NCI-H774 (cell line): ENCODE measurements around the gene STUB1.

Source experiments
- DNase-seq: peaks from one replicate; lab custom pipeline; 2025; lab: John Stamatoyannopoulos, UW

The STUB1 gene

DNA sequence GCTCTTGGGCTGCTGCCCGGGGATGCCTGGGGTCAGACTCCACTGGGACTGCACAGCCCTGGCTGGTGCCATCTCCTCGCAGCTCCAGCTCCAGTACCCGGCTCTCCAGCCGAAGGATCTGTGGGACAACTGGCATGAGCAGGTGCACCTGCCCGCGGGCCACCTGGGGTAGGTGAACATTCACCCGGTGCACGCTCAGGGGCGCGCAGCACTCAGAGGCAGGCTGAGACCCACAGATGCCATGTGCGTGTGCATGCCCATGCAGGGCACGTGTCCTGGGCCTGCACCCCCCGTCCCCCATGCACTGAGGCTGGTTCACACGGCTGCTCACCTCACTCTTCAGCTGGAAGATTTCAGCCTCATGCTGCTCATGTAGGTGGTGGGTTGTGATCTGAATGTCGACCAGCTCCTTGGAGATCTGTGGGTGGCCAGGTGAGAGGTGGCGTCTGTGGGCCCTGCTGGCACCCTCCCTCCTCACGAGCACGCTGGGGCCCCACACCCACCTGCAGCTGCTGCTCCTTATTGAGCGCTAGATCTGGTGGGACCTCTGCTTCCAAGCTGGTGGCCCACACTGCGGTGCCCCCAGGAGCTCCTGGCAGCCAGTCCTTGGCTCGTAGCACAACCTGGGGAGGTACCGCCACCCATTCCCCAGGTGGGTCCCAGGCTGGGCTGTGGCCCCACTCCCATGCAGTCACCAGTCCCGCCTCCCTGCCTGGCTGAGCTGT, 45.4 kb downstream of the STUB1 start:
- DNase-seq: no peak

DNA sequence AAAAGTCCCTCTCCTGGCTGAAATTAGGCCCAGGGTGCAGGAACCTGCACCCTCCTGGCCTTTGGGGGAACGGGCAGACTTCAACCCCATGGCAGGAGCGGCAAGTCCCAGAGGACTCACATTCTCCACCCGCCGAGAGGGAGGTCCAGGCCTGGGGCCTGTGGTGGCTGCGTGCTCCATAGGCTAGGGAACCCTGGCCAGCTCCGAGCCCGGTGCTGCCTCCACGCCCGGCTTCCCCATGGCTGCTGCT, 45.9 kb downstream of the STUB1 start:
- no peak for DNase-seq

GRCh38 chr16:726438-727290, 46.5 kb downstream of the STUB1 start, which contains the start of the genes CCDC78 and HAGHL:
Gene CCDC78 (minus strand): TSS chr16:726443. CDS start chr16:726367, 76 bp downstream.
Gene HAGHL (plus strand): TSS chr16:727106. CDS start chr16:727510, 404 bp downstream.
- no peak for DNase-seq

GRCh38 chr16:727291-727977, 47.2 kb downstream of the STUB1 start:
- no peak for DNase-seq

GRCh38 chr16:728131-728889, 48.1 kb downstream of the STUB1 start:
- DNase-seq: peak; percentile 47

DNA sequence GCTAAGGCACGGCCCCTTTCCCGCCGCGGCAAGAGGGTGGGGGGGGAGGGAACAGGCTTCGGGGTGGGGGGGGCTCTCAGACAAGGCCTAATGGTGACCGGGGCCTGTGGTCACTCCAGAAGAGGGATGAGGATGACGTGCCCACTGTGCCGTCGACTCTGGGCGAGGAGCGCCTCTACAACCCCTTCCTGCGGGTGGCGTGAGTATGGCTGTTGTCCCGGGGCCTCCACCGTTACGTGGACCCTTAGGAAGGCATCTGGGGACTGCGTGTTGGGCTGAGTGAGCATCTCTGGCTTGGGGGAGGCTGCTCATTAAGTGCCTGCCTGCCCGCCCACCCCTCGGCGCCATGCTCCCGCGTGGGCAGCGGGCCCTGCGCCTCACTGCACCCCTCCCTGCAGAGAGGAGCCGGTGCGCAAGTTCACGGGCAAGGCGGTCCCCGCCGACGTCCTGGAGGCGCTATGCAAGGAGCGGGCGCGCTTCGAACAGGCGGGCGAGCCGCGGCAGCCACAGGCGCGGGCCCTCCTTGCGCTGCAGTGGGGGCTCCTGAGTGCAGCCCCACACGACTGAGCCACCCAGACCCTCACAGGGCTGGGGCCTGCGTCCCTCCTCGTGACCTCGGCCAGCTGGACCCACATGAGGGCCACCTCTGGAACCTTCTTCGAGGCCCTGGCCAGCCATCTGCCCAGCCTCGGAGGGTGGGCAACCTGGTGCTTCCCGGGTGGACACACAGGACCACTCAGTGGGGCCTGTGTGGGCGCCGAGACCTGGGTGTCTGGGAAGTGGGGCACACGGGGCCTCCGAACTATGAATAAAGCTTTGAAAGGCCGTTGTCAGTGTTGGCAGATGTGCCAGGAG, 48.9 kb downstream of the STUB1 start:
- DNase-seq: no peak

DNA sequence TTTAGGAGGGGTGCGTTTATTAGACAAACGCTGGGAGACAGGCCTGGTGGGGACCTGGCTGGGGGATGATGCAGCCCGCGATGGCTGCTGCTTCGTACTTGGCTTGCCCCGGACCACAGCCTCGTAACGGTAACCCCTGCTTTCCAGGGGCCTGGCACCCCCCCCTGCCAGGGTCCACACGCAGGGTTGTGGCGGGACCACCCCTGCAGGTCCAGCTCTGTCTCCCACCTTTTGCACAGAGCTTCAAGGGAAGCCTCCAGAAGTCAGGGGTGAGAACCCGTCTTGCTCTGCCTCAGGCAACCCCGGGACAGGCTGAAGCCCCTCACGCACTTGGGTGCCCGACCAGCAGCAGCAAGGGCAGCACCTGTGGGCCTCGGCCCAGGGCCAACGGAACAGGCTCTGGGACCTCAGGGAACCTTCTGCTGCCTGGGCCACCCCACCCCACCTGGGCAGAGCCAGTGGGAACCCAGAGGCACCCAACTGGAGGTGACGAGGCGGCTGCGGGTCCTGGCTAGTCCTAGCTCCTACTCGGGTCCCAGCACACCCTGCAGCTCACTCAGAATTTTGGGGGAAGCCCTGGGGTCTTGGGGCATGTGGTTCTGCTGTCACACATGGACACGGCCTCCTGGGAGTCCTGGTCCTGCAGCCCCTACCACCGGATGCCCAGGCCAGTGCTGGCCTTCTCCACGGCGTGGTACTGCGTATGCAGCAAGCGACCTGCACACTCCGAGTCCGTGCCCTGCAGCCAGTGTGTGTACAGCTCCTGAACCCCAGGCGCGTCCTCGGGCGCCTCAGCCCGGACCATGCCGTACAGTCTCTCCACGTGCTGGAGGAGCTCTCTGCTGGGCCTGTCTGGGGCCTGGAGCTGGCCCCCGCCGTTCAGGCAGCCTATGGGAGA, 49.8 kb downstream of the STUB1 start:
- DNase-seq: no peak

DNA sequence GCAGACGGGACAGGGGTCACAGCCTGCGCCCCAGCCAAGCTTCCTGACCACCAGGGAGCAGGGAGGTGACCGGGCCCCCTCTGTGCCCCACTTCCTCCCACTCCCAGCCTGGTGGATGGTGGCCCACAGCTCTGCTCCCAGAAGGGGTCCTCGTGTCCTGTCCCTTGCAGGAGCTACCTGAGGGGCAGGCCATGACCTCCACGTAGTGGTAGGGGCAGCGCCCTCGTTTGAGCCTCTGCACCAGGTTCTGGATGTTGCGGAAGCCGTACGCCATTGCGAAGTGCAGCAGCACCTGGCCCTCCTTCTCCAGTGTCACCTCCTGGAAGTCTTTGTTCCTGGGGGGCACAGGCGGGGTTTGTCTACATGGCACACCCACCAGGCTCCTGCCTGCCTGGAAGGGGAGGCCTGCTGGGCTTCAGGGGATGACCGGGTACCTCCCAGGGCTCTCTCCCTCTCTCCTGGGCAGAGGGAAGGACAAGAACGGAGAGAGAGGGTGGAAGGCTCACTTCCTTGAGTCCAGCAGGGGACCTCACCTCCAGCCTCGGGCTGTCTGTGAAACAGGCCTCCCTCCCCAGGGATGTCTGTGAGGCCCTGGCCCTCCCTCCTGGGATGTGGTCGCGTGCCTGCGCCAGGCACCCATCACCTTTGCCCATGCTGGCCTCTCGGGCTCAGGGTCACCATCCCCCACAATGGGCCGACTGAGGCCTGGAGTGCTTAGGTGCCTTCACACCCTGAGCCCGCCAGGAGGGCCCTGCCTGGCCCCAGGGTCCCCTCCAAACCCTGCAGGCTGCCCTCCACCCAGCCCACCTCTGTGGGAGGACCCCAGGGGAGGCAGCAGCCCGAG, 50.7 kb downstream of the STUB1 start:
- DNase-seq: no peak

GRCh38 chr16:732332-732731, 52.1 kb downstream of the STUB1 start:
- DNase-seq: no peak
